Vagina (tissue), 2 donors: ENCODE data around the gene TIMP2. TPM values are rescaled to one million over a fixed set of nuclear protein-coding genes. Genes with fewer than 3 reads are reported as not detected.

ENCODE experiments used
- DNase-seq, 2 donors: peaks; one replicate each; pipeline ENCODE4 v3.0.0-alpha.2; 2017; ENCODE audit errors: extremely low spot score in 2 of 2
- H3K27ac ChIP-seq: fragments of 200-600 bp; sonication (generic); one replicate; pipeline ENCODE4 v1.5.1; 2019
- H3K27me3 ChIP-seq: fragments of 200-600 bp; sonication (generic); one replicate; pipeline ENCODE4 v1.5.1; 2019
- H3K36me3 ChIP-seq, 2 donors: fragments of 200-600 bp; sonication (generic); one replicate each; pipeline ENCODE4 v1.5.1; 2017 to 2019
- H3K4me1 ChIP-seq: fragments of 200-600 bp; sonication (generic); one replicate; pipeline ENCODE4 v1.5.1; 2019
- H3K4me3 ChIP-seq, 2 donors: fragments of 200-600 bp; sonication (generic); 1 replicate in 1 of 2; 2 replicates in 1 of 2; pipeline ENCODE4 v1.5.1; 2016 to 2019
- H3K9me3 ChIP-seq: fragments of 200-600 bp; sonication (generic); one replicate; pipeline ENCODE4 v1.5.1; 2019
- POLR2A ChIP-seq, 2 donors: fragments of 450-650 bp; IDR thresholded peaks; one replicate each; pipeline ENCODE4 v1.6.1; 2017; ENCODE audit warnings: antibody characterized with exemption in 2 of 2, mild to moderate bottlenecking in 2 of 2, moderate library complexity in 2 of 2
- POLR2AphosphoS5 ChIP-seq, 2 donors: sonication (generic); formaldehyde crosslinking; IDR thresholded peaks; one replicate each; pipeline ENCODE4 v1.9.0; 2017; ENCODE audit warnings: antibody characterized with exemption in 2 of 2, mild to moderate bottlenecking in 2 of 2, low read depth in 1 of 2; ENCODE audit not compliant: insufficient read depth in 1 of 2
- intact Hi-C: fragments of 100-400 bp; cut with DNase I; formaldehyde crosslinking; loops from one replicate; pipeline ENCODE4 v1.15.1; 2023
- total RNA-seq: library from RNA; depleted of rRNA; stranded (reverse); fragments of >200 nt; gene quantifications from one replicate; pipeline ENCODE4 v1.2.3, GENCODE V29; 2016
- TF ChIP-seq, protein P1 (sequence below), 3 experiments: fragments of 450-650 bp in 2 of 3; fragments of 200-600 bp in 1 of 3; sonication (generic) in 1 of 3; IDR thresholded peaks; one replicate each; pipeline ENCODE4 v1.5.1; 2017 to 2019; ENCODE audit warnings: antibody characterized with exemption in 3 of 3, mild to moderate bottlenecking in 2 of 3, moderate library complexity in 2 of 3

Gene TIMP2
- total RNA-seq, 1 donor from 2014 or later: 181 TPM

DNA sequence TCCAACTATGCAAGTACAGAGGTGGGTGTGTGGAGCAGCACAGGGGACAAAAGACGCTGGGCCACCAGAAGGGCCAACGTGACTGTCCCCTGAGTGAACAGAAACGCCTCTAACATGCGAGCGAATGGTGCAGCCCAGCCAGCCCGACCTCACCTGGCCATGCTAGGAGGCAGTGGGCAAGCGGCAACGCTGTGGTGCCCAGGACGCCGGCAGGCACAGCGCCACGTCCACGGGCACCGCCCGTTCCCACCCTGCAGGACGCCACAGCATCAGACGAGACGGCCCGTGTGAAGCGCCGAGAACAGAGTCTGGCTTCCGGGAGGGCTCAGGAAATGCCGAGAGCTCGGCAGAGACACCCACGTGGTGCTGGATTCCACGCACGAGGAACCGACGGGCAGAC lies 24.4 kb downstream of the TIMP2 start:
- no peak overlapping the region for H3K27ac ChIP-seq
- intact Hi-C loops: no loop called here
- H3K4me1 ChIP-seq: peaks cover 81% of the 10 kb centered on the region
- H3K36me3 ChIP-seq: peaks cover 0 to 3% of the 10 kb centered on the region in 2 donors
- no peak overlapping the region for H3K4me3 ChIP-seq
- no peak for DNase-seq
- H3K27me3 ChIP-seq: no peaks in the 10 kb centered on the region
- TF ChIP-seq POLR2AphosphoS5 (IDR thresholded peaks at IDR 0.05; ENCODE audit: insufficient read depth in 1 of 2, low read depth in 1 of 2) (no peak), POLR2A (IDR thresholded peaks at IDR 0.05) (no peak)
- H3K9me3 ChIP-seq: no peaks in the 10 kb centered on the region

DNA sequence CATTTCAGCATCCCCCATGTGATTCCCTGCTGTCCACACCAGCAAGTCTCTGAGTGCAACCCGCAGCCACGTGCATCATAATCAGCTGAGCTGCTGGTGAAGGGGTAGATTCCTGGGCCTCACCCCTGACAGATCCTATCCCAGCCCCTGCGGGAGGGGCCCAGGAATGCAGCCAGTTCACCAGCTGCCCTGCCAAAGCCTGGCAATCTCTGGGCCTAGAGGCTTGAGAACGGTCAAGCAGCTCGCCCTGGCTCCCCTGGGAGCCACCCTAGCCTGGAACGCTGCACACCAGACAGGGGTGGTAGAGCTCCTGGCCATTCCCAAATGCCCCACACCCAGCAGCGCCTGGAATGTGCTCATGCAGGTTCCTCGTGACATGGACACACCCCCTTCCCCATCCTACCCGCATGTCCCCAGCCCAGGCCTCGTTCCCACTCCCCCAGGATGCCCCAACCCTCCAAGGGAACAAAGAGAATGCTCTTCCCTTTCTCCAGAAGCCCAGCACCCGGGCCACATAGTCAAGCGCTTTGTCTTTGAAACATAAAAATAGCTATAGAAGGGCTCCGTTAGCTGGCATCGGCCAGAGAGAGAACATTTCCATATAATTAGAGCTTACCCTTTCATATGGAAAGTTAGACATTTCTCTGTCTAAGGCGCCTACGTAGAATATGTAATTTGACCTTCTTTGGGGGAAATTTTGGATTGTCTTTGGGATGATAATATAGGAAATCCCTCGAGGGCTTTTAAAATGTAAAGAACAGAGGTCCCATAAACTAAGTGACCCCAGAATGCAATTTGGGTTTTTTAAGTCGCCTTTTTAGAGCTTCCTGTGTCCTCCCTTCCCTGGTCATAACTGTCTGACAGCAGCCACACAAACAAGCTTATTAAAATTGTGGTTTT lies 25.6 kb downstream of the TIMP2 start:
- H3K27ac ChIP-seq: peak overlapping the region; percentile 81
- no peak overlapping the region for H3K4me3 ChIP-seq
- intact Hi-C loops: no loop called here
- H3K27me3 ChIP-seq: no peaks in the 10 kb centered on the region
- peaks cover 91% of the 10 kb centered on the region for H3K4me1 ChIP-seq
- H3K36me3 ChIP-seq: peaks cover 0 to 3% of the 10 kb centered on the region in 2 donors
- no peak for DNase-seq
- TF ChIP-seq, protein P1, sequence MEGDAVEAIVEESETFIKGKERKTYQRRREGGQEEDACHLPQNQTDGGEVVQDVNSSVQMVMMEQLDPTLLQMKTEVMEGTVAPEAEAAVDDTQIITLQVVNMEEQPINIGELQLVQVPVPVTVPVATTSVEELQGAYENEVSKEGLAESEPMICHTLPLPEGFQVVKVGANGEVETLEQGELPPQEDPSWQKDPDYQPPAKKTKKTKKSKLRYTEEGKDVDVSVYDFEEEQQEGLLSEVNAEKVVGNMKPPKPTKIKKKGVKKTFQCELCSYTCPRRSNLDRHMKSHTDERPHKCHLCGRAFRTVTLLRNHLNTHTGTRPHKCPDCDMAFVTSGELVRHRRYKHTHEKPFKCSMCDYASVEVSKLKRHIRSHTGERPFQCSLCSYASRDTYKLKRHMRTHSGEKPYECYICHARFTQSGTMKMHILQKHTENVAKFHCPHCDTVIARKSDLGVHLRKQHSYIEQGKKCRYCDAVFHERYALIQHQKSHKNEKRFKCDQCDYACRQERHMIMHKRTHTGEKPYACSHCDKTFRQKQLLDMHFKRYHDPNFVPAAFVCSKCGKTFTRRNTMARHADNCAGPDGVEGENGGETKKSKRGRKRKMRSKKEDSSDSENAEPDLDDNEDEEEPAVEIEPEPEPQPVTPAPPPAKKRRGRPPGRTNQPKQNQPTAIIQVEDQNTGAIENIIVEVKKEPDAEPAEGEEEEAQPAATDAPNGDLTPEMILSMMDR (IDR thresholded peaks at IDR 0.05): no peak
- TF ChIP-seq POLR2AphosphoS5 (IDR thresholded peaks at IDR 0.05; ENCODE audit: insufficient read depth in 1 of 2, low read depth in 1 of 2): peak in 1 of 2 donors; percentile 43
- H3K9me3 ChIP-seq: no peaks in the 10 kb centered on the region

DNA sequence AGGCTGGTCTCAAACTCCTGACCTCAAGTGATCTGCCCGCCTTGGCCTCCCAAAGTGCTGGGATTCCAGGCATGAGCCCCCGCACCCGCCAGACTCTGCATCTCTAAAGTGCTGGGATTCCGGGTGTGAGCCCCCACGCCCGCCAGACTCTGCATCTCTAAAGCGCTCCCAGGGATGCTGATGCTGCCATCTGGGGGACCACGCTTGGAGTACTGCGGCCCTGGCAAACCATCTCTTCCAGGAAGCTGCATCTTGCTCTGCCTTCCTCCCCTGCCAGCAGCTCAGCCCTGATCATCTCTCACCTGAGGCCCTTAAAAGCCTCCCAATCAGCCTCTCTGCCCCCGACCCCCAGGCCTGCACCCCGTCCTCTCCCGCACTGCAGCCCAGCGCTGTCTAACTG lies 26.2 kb downstream of the TIMP2 start:
- no peaks in the 10 kb centered on the region for H3K9me3 ChIP-seq
- H3K36me3 ChIP-seq: no peaks in the 10 kb centered on the region
- peak overlapping the region; percentile 81 for H3K27ac ChIP-seq
- peaks cover 97% of the 10 kb centered on the region for H3K4me1 ChIP-seq
- intact Hi-C loops: no loop called here
- H3K4me3 ChIP-seq: no peak overlapping the region
- no peaks in the 10 kb centered on the region for H3K27me3 ChIP-seq
- DNase-seq: no peak
- TF ChIP-seq POLR2A (IDR thresholded peaks at IDR 0.05): no peak
- TF ChIP-seq, protein P1 (IDR thresholded peaks at IDR 0.05): no peak

DNA sequence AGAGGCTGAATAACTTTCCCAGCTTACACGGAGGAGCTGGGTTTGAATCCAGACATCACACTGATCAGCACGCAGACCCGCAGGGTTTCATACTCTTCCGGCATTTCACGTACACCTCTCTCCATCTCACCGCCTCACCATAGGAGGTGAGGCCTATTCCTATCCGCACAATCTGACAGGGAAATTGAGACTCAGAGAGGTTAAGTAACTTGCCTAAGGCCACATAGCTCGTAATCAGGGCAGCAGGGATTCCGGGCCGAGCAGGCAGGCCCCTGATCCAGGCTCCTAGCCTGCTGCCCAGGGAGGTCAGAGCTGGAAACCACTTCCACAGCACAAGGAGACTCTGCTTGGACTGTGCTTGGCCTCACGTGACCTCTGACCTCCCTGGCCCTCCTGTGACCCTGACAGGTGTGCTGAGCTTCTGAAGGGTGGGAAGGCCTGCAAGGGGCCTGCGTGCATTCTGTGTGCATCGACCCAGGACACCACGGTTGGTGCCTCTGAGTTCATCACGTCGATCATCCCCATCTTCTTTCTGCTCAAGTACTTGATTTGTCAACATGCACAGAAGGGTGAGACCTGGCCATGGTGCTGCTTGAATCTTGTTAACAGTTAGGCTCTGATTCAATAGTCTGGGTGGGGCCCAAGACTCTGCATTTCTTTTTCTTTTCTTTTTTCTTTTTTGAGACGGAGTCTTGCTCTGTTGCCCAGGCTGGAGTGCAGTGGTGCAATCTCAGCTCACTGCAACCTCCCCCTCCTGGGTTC lies 26.9 kb downstream of the TIMP2 start:
- Histone ChIP-seq H3K36me3 (no peaks in the 10 kb centered on the region), H3K27me3 (no peaks in the 10 kb centered on the region), H3K27ac (peak overlapping the region; percentile 81), H3K4me1 (peaks cover 97% of the 10 kb centered on the region), H3K4me3 (no peak overlapping the region), H3K9me3 (no peaks in the 10 kb centered on the region)
- intact Hi-C loops: no loop called here
- peak in 1 of 2 donors; percentile 11 for TF ChIP-seq POLR2AphosphoS5 (IDR thresholded peaks at IDR 0.05; ENCODE audit: insufficient read depth in 1 of 2, low read depth in 1 of 2)
- TF ChIP-seq, protein P1 (IDR thresholded peaks at IDR 0.05): no peak
- TF ChIP-seq POLR2A (IDR thresholded peaks at IDR 0.05): no peak
- DNase-seq: no peak

DNA sequence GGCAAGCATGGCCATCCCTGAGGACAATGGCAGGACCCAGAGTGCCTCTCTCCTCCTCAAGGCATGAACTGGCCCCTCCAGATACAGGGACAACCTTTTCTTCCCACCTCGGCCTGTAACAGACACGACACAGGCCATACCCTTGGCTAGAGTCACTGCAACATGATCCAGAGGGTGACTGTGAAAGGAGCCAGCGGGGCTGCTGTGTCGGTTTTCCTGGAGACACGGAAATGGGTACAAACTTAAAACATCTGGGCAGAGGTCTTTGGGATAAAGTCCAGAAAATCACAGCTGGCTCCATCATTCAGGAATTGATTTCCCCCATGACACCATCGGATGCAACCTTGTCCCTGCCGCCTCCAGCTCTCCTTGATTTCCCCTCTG lies 27.5 kb downstream of the TIMP2 start:
- no peaks in the 10 kb centered on the region for H3K36me3 ChIP-seq
- no peaks in the 10 kb centered on the region for H3K27me3 ChIP-seq
- no peaks in the 10 kb centered on the region for H3K9me3 ChIP-seq
- no peak for DNase-seq
- H3K4me1 ChIP-seq: peaks cover 97% of the 10 kb centered on the region
- intact Hi-C loops: no loop called here
- TF ChIP-seq, protein P1 (IDR thresholded peaks at IDR 0.05): no peak
- TF ChIP-seq POLR2A (IDR thresholded peaks at IDR 0.05): no peak
- TF ChIP-seq POLR2AphosphoS5 (IDR thresholded peaks at IDR 0.05; ENCODE audit: insufficient read depth in 1 of 2, low read depth in 1 of 2): no peak
- H3K27ac ChIP-seq: peak overlapping the region; percentile 81
- H3K4me3 ChIP-seq: no peak overlapping the region
